GM21423 (cell line): ENCODE data around the gene CCDC134.

ENCODE experiments used
- ATAC-seq: cut with Tn5 transposase; IDR thresholded peaks from one replicate; pipeline ENCODE4 v1.9.1; 2021; ENCODE audit warnings: mild to moderate bottlenecking, moderate library complexity; ENCODE audit not compliant: unreplicated experiment

Gene CCDC134

GRCh38 chr22:41782751-41783150 is 17.7 kb upstream of the CCDC134 start:
- ATAC-seq = no peak

GRCh38 chr22:41787331-41787730 is 13.1 kb upstream of the CCDC134 start:
- no peak for ATAC-seq

DNA sequence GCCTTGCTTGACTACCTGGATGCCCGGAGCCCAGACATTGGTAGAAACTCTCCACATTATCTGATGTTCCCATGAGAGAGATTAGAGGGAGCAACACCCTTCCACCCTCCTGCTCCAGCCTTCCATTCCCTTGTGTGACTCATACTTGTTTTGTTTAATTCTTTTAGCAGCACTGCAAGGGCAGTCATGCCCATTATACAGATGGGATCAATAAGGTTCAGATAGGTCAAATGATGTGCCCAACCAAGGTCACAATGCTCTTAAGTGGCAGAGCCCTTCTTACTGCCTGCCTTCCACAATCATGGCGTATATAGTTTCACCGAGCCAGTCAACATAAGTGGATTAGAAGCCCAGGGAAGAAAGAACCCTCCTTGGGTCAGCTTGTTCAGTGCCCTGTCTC is 6.6 kb upstream of the CCDC134 start:
- ATAC-seq = no peak

DNA sequence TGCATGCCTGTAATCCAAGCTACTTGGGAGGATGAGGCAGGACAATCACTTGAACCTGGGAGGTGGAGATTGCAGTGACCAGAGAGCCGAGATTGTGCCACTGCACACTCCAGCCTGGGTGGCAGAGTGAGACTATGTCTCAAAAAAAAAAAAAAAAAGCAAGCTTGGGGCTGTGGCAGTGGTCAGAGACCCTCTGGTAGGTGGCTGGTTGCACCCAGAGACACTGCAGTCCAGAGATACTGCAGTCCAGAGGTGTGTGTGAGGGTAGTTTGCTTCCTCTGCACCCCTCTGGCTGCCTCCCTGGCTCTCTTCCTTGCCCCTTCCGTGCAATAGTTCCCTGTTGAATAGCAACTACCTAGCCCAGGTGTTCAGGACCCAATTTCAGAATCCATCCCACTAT is 1.7 kb upstream of the CCDC134 start:
- no peak for ATAC-seq

DNA sequence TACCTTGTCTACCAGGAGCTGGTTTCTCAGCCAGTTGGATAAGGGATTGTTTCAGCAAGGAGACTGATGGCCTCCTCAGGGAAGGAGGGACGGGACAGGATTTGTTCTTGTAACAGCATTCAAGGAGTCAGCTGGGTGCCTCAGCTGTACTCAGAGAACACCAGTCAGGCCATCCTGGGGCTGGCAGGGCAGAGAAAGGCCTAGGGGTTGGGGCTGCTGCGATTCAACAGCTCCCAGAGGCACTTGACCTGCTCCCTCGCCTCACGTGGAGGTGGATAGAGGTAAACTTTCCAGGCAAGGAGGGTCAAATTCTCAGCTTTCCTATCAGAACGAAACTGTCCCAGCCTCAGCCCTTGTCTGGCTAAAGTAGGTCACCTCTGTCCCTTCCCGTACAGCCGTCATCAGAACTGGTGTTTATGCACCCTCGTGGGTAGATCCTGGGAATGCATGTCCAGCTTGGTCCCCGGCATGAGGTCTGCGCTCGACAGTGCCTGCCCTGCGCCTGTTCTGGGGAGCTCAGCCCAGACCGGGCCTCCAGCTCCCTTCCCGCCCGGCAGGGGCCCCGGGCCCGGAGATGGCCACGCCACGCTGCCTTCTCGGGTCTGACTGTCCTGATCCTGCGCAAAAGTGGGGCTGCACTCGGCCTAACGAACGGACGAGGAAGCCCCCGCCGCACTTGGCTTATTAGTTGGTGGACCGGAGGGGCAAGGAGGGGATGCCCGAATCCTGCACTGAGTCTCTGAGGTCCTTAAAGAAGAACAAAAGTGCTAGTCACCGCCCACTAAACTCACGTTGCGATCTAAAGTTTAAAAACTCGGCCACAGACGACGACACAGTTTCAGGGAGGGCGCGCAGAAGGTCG is 762 bp upstream of the CCDC134 start:
- peak; percentile 28 for ATAC-seq

GRCh38 chr22:41801147-41801819 is 804 bp downstream of the CCDC134 start:
- no peak for ATAC-seq

- no peak for ATAC-seq
These were observed 1.4 kb downstream of the CCDC134 start for GRCh38 chr22:41801886-41802285.

- ATAC-seq = no peak
These were observed 5.2 kb downstream of the CCDC134 start for GRCh38 chr22:41805639-41806038.

- no peak for ATAC-seq
These were observed 7.9 kb downstream of the CCDC134 start for GRCh38 chr22:41808400-41808799.

GRCh38 chr22:41810022-41810421 is 9.5 kb downstream of the CCDC134 start:
- ATAC-seq = no peak

DNA sequence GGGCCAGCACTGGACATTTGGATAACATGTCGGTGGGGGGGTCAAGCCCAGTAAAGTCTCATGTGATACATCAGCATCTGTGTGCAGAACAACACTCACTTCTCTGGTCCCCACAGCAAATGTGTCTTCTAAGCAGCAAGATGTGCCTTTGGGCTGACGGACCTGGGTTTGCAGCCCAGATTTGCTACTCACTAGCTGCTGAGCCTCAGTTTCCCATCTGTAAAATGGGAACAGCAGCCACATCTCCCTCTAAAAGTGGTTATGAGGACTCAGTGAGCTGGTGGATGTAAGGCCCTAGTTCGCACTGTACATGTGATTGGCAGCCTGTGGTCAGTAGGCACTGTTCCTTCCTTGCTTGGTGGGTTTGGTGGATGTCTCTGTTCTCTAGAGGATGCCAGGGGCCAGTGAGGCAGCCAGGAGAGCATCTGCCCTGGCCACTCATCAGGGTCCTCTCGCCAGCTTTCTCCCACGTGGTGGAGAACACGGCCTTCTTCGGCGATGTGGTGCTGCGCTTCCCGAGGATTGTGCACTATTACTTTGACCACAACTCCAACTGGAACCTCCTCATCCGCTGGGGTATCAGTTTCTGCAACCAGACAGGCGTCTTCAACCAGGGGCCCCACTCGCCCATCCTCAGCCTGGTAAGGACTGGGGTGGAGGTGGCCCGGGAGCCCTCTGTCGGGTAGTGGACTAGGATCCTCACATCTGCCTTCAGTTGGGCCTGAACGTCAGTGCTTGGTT is 12.5 kb downstream of the CCDC134 start:
- ATAC-seq = no peak

- no peak for ATAC-seq
These were observed 13.4 kb downstream of the CCDC134 start for GRCh38 chr22:41813726-41814410.

DNA sequence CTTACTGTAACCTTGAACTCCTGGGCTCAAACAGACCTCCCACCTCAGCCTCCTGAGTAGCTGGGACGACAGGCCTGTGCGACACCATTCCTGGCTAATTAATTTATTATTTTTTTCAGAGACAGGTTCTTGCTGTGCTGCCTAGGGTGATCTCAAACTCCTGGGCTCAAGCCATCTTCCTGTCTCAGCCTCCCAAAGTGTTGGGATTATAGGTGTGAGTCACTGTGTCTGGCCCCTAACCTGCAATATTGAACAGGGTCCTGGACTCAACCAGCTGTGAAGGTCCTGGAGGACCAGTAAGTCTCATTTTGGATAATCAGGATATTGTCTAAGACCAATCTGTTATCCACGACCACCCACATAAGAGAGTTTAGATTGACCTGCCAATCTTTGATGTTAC is 15.2 kb downstream of the CCDC134 start:
- ATAC-seq = no peak

DNA sequence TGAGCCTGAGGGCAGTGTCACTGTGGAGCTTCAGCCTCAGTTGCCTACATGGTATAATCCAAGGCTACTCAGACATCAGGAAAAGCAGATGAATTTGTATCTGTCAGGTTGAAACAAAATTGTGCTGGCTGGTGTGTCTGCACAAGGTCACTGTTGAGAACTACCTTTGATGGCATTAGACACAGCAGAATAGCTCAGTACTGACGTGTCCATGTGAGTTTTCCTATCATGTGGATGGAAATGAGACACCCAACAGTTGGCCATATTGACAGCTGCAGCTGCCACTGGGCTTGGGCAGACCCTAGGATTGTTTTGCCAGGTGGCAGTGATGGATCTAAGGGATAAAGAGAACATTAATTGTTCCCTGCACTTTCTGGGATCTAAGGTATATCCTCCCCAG is 15.8 kb downstream of the CCDC134 start:
- ATAC-seq = no peak

DNA sequence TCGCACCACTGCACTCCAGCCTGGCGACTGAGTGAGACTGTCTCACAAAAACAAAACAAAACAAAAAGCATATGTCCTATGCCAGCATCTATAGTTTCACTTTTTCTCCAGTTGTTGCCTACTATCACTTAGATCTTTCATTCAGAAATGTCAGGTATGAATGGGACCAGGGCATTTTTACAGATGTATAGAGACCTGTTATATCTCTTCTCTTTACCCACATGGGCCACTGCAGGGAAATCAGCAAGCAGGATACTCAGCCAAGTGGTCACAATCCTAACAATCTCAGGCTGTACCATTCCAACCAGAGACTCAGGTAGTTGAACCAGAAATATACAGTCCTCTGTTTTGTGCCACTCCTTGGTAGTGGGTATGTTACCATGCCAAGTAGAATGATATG is 16.4 kb downstream of the CCDC134 start:
- ATAC-seq = no peak

DNA sequence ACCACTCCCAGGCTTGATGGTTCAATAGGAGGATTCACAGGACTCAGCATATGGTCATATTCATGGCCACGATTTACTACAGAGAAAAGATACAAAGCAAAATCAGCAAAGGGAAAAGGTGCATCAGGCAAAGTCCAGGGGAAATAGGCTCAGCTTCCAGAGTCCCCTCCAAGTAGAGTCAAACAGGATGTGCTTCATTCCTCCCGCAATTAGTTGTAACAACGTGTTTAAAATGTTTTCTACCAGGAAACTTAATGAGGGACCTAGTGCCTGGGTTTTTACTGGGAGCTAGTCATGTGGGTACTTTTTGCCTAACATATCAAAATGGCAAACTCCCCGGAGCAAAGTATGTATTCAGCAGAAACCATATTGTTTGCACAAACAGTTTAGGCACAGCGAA is 17.5 kb downstream of the CCDC134 start:
- ATAC-seq = no peak

DNA sequence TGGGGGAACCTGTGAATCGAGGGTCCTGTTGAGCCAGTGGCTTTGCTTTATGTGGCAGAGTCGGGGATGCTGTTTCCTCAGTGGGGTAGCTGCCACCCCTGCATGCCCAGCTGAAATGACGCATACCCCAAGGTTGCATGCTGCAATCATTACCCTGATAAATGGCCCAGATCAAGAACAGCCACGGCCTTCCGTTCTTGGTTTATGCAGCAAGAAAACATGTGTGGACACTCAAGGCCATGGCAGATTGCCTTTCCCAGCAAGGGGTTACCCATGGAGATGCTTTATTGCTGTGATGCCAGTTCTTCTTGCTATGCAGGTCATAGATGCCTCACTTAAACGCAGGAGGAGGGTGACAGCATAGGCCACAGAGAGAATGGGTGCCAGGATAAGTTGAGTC is 18.1 kb downstream of the CCDC134 start:
- ATAC-seq = no peak

- ATAC-seq = no peak
These were observed 18.8 kb downstream of the CCDC134 start for GRCh38 chr22:41819257-41819656.

- ATAC-seq = no peak
These were observed 20.0 kb downstream of the CCDC134 start for GRCh38 chr22:41820447-41820846.

GRCh38 chr22:41821471-41822316 is 21.2 kb downstream of the CCDC134 start:
- no peak for ATAC-seq
